Measurements from ENCODE around the gene LCN15.
A peak's percentile ranks its signal among the peaks of the same experiment; 100 is the strongest.
"Not testable (repeated sequence)": the region's sequence is repeated elsewhere in the genome, so short reads cannot be mapped to it uniquely, and the experiment has no call there.

LCN15 gene

GRCh38 chr9:136793086-136793946, 29.0 kb upstream of the LCN15 start:
- H3K4me3 ChIP-seq (ENCODE audit: low read depth, low read length) = no peak overlapping the region
- no peak for TF ChIP-seq CTCF (IDR thresholded peaks at IDR 0.05; ENCODE audit: control insufficient read depth, extremely low read depth, insufficient read depth)
- no peak for DNase-seq (ENCODE audit: low read depth)

- H3K4me3 ChIP-seq (ENCODE audit: low read depth, low read length) = peak overlapping the region; percentile 78
- no peak for TF ChIP-seq CTCF (IDR thresholded peaks at IDR 0.05; ENCODE audit: control insufficient read depth, extremely low read depth, insufficient read depth)
- no peak for DNase-seq (ENCODE audit: low read depth)
These were observed 28.2 kb upstream of the LCN15 start for GRCh38 chr9:136792321-136793085.

GRCh38 chr9:136791516-136792276, 27.4 kb upstream of the LCN15 start:
- peak overlapping the region; percentile 78 for H3K4me3 ChIP-seq (ENCODE audit: low read depth, low read length)
- peak; percentile 64 for DNase-seq (ENCODE audit: low read depth)
- TF ChIP-seq CTCF (IDR thresholded peaks at IDR 0.05; ENCODE audit: control insufficient read depth, extremely low read depth, insufficient read depth) = peak; percentile 81

- no peak for TF ChIP-seq CTCF (IDR thresholded peaks at IDR 0.05; ENCODE audit: control insufficient read depth, extremely low read depth, insufficient read depth)
- H3K4me3 ChIP-seq (ENCODE audit: low read depth, low read length) = peak within 1 kb of the TSS; percentile 78
- DNase-seq (ENCODE audit: low read depth) = peak; percentile 95
These were observed 26.6 kb upstream of the LCN15 start, which contains the start of gene TMEM141 for GRCh38 chr9:136790640-136791515. Gene TMEM141 (plus strand): TSS chr9:136791344. CDS start chr9:136791371, 27 bp downstream.

GRCh38 chr9:136789523-136789937, 25.2 kb upstream of the LCN15 start:
- no peak for DNase-seq (ENCODE audit: low read depth)
- H3K4me3 ChIP-seq (ENCODE audit: low read depth, low read length) = no peak overlapping the region
- no peak for TF ChIP-seq CTCF (IDR thresholded peaks at IDR 0.05; ENCODE audit: control insufficient read depth, extremely low read depth, insufficient read depth)

GRCh38 chr9:136788644-136789522, 24.6 kb upstream of the LCN15 start:
- not testable (repeated sequence) for DNase-seq (ENCODE audit: low read depth)

More at GRCh38 chr9:136788644-136789522, 24.6 kb upstream of the LCN15 start:
- H3K4me3 ChIP-seq (ENCODE audit: low read depth, low read length) = peak overlapping the region; percentile 31

Measured in LNCaP clone FGC (cell line).